Skeletal muscle tissue (tissue), 4 donors: ENCODE results near the gene KRT35. TPM values are rescaled to one million over a fixed set of nuclear protein-coding genes. Genes with fewer than 3 reads are reported as not detected.
A peak's percentile ranks its signal among the peaks of the same experiment; 100 is the strongest.

Experiments
- H3K27ac ChIP-seq: one replicate; pipeline ENCODE4 v1.7.0; 2013; ENCODE audit warnings: mild to moderate bottlenecking, low read depth, low read length, inconsistent platforms
- H3K27me3 ChIP-seq, 3 donors: one replicate each; pipeline ENCODE4 v1.7.0; 2013; ENCODE audit warnings: low read length in 3 of 3; ENCODE audit not compliant: control insufficient read depth in 3 of 3, insufficient read depth in 3 of 3
- H3K36me3 ChIP-seq, 3 donors: one replicate each; pipeline ENCODE4 v1.7.0; 2013; ENCODE audit warnings: low read length in 3 of 3; ENCODE audit not compliant: control insufficient read depth in 3 of 3, insufficient read depth in 3 of 3
- H3K4me1 ChIP-seq, 3 donors: one replicate each; pipeline ENCODE4 v1.7.0; 2013; ENCODE audit warnings: low read length in 3 of 3, mild to moderate bottlenecking in 3 of 3; ENCODE audit not compliant: control insufficient read depth in 3 of 3, insufficient read depth in 3 of 3
- H3K4me3 ChIP-seq, 3 donors: one replicate each; pipeline ENCODE4 v1.7.0; 2013; ENCODE audit warnings: low read length in 3 of 3
- H3K9ac ChIP-seq, 3 donors: one replicate each; pipeline ENCODE4 v1.7.0; 2013; ENCODE audit warnings: low read length in 3 of 3, mild to moderate bottlenecking in 3 of 3, moderate library complexity in 2 of 3, low read depth in 1 of 3
- H3K9me3 ChIP-seq, 3 donors: one replicate each; pipeline ENCODE4 v1.7.0; 2013; ENCODE audit warnings: low read length in 3 of 3; ENCODE audit not compliant: control insufficient read depth in 3 of 3
- total RNA-seq: library from RNA; depleted of rRNA; stranded (reverse); fragments of >200 nt; gene quantifications from one replicate; pipeline ENCODE4 v1.2.3, GENCODE V29; 2014
- donor health status: Osteomylitis.

KRT35 gene
- total RNA-seq, 1 donor from 2014 or later = not detected

DNA sequence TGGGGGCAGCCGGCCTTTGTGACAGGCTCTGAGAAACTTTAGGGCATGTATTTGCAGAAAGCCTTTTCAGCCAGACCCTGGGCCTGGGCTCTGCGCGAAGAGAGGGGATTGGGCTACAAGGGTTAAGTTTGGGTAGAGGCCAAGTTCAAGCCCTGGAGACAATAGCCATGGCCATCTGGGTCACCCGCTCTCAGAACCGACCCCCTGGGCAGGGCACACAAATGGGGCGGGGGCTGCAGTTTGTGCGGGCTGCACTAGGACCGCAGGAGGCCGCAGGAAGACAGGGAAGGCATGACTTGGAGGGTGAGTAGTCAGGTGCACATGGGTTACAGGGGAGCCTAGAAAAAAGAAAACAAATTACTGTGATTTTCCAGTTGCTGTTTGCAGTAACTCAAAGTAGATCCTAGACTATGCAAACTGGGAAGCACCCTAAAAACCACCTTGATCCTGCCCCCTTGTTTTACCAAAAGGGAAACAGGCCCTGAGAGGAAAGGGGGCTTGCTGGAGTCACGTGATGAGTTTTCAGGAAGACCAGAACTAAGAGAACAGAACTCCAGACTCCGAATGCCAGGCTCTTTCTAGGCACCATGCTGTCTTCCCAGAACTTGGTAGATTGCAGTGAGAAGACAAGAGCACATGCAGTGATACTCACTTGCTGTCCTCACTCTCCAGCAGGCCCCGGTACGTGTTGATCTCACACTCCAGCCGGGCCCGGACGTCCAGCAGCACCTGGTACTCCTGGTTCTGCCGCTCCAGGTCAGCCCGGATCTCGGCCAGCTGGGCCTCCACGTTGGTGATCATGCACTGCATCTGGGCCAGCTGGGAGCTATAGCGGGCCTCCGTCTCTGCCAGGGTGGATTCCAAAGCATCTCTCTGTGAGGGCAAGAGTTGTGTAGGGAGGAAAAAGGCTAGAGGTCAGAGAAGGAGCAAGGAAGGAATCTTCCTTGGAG lies 3.8 kb downstream of the KRT35 start:
- Histone ChIP-seq H3K4me3 (no peak overlapping the region), H3K27me3 (no peaks in the 10 kb centered on the region), H3K27ac (no peak overlapping the region), H3K9ac (no peak overlapping the region), H3K9me3 (no peaks in the 10 kb centered on the region), H3K4me1 (peaks cover 0 to 11% (median 6%) of the 10 kb centered on the region in 3 donors), H3K36me3 (no peaks in the 10 kb centered on the region)

DNA sequence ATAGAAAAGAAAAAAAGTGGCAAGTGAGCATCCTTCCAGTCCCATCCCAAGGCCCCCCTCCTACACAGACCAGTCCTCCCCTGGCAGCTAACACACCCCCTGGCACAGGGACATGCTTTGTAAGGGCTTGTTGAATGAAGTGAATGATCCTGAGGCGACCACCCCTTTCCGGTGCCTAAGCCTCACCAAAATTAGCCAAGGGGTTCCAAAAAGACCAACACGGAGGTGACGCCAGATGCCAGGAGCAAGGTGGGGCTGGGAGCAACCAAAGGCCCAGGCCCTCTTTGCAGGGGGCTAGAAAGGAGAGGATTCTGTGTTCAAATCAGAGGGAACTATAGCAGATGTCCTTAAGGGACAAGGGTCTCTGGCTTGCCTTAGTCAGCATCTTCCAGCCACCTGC lies 5.5 kb downstream of the KRT35 start:
- Histone ChIP-seq H3K27ac (peak overlapping the region; percentile 36), H3K36me3 (no peaks in the 10 kb centered on the region), H3K4me3 (no peak overlapping the region), H3K27me3 (no peaks in the 10 kb centered on the region), H3K9ac (no peak overlapping the region), H3K4me1 (peaks cover 0 to 11% (median 6%) of the 10 kb centered on the region in 3 donors), H3K9me3 (no peaks in the 10 kb centered on the region)

DNA sequence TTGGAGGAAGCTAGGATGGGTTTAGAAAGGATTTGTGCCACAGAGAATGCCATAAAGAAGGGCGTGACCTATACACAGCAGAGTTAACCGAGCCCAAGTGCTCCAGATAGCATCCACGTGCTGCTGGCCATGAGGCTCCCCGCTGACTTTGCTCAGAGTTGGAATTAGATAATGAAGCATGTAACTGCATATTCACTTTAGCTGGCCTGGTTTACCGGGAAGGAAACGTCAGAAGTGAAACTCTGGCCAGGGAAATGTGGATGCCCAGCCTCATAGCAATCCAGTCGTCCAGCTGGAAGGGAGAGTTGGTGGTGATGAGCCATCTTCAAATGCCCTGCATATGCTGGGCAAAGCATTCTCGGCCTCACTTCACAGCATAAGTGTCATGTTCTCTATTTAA lies 6.1 kb downstream of the KRT35 start:
- Histone ChIP-seq H3K27ac (peak overlapping the region; percentile 36), H3K27me3 (no peaks in the 10 kb centered on the region), H3K36me3 (no peaks in the 10 kb centered on the region)

GRCh38 chr17:41468346-41468745 lies 12.6 kb downstream of the KRT35 start:
- Histone ChIP-seq H3K27ac (no peak overlapping the region), H3K4me3 (no peak overlapping the region), H3K36me3 (no peaks in the 10 kb centered on the region), H3K27me3 (peaks cover 0 to 11% (median 0%) of the 10 kb centered on the region in 3 donors), H3K9ac (no peak overlapping the region), H3K9me3 (peaks cover 0 to 2% (median 0%) of the 10 kb centered on the region in 3 donors), H3K4me1 (peaks cover 8 to 12% (median 9%) of the 10 kb centered on the region in 3 donors)

More for the DNA sequence above, 6.1 kb downstream of the KRT35 start:
- Histone ChIP-seq H3K4me3 (no peak overlapping the region), H3K9ac (no peak overlapping the region), H3K9me3 (no peaks in the 10 kb centered on the region), H3K4me1 (peaks cover 0 to 11% (median 6%) of the 10 kb centered on the region in 3 donors)

DNA sequence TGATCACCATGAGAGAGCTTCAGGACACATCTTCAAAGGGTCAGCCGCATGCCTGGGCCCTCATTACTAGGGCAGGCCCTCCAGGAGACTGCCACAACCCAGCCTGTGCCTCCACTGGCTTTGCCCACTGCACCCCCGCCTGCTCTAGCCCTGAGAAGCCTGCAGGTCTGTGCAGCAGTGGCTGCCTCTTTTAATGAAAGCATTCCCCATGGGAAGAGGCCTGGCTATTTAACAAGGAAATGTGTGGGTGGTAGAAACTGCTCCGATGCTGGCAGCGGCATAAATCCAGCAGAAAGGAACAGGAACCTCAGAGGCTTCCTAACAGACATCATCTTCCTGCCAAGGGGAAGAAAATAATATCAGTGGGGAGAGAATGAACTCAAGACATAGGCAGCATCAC lies 13.4 kb downstream of the KRT35 start:
- Histone ChIP-seq H3K27me3 (peaks cover 0 to 11% (median 0%) of the 10 kb centered on the region in 3 donors), H3K4me3 (no peak overlapping the region), H3K27ac (no peak overlapping the region), H3K9me3 (peaks cover 0 to 2% (median 0%) of the 10 kb centered on the region in 3 donors), H3K36me3 (no peaks in the 10 kb centered on the region), H3K9ac (no peak overlapping the region), H3K4me1 (peaks cover 8 to 12% (median 11%) of the 10 kb centered on the region in 3 donors)

DNA sequence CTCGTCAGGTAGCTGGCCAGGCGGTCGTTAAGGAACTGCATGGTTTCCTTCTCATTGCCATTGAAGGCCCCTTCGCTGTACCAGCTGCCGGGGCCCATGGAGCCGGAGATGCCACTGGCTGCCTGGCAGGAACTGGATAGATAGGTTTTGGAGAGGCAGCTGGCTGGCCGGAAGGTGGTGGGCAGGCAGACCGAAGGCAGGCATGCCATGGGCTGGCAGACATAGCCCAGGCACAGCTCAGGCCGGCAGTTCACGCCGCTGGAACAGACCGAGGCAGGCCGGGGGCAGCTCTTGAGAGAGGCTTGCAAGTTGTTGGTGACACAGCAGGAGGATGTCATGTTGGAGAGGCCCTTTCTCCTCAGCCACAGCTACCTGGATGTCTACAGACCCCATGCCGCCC lies 14.0 kb downstream of the KRT35 start, which contains the start of gene KRT32:
KRT32 (minus strand) TSS at position 399 of the 400 bp plus-strand sequence; CDS start at position 338, 61 bp downstream.
- Histone ChIP-seq H3K36me3 (no peaks in the 10 kb centered on the region), H3K9ac (no peak within 1 kb of the TSS), H3K27me3 (peaks cover 0 to 14% (median 0%) of the 10 kb centered on the region in 3 donors), H3K4me1 (peaks cover 8 to 14% (median 12%) of the 10 kb centered on the region in 3 donors), H3K9me3 (peaks cover 0 to 2% (median 0%) of the 10 kb centered on the region in 3 donors), H3K27ac (no peak within 1 kb of the TSS), H3K4me3 (no peak within 1 kb of the TSS)

GRCh38 chr17:41464682-41465081 lies 16.3 kb downstream of the KRT35 start:
- Histone ChIP-seq H3K4me3 (no peak overlapping the region), H3K4me1 (peaks cover 8 to 14% (median 12%) of the 10 kb centered on the region in 3 donors), H3K27ac (no peak overlapping the region), H3K9ac (peak overlapping the region in 1 of 3 donors; percentile 54), H3K36me3 (no peaks in the 10 kb centered on the region), H3K27me3 (peaks cover 0 to 14% (median 3%) of the 10 kb centered on the region in 3 donors), H3K9me3 (peaks cover 0 to 2% (median 0%) of the 10 kb centered on the region in 3 donors)

DNA sequence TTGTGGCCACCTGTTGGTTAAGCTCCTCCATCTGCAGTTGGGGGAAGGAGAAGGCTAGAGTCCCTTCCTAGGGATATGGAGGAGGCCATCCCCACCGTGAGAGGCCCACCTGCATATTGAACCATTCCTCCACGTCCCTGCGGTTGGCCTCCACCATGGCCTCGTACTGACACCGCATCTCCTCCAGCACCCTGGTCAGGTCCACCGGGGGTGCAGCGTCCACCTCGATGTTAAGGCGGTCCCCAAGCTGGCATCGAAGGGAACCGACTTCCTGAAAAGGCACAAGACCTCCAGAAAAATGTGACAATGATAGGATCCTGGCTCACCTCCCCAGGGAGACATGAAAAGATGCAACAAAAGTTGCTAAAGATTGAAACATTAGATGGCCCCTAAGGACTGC lies 16.8 kb downstream of the KRT35 start:
- no peaks in the 10 kb centered on the region for H3K36me3 ChIP-seq
- H3K4me1 ChIP-seq = peaks cover 8 to 14% (median 12%) of the 10 kb centered on the region in 3 donors
- H3K27ac ChIP-seq = no peak overlapping the region
- peaks cover 0 to 2% (median 0%) of the 10 kb centered on the region in 3 donors for H3K9me3 ChIP-seq
- H3K4me3 ChIP-seq = peak overlapping the region in 1 of 3 donors; percentile 13
- H3K27me3 ChIP-seq = peaks cover 0 to 14% (median 3%) of the 10 kb centered on the region in 3 donors
- peak overlapping the region in 1 of 3 donors; percentile 54 for H3K9ac ChIP-seq

- H3K9me3 ChIP-seq = peaks cover 0 to 2% (median 0%) of the 10 kb centered on the region in 3 donors
- H3K4me1 ChIP-seq = peaks cover 8 to 14% (median 12%) of the 10 kb centered on the region in 3 donors
- no peak overlapping the region for H3K4me3 ChIP-seq
- no peak overlapping the region for H3K9ac ChIP-seq
- no peaks in the 10 kb centered on the region for H3K36me3 ChIP-seq
- peaks cover 0 to 14% (median 3%) of the 10 kb centered on the region in 3 donors for H3K27me3 ChIP-seq
- no peak overlapping the region for H3K27ac ChIP-seq
These were observed 17.2 kb downstream of the KRT35 start for GRCh38 chr17:41463746-41464145.

- Histone ChIP-seq H3K27ac (no peak overlapping the region), H3K9ac (no peak overlapping the region), H3K4me3 (no peak overlapping the region), H3K9me3 (no peaks in the 10 kb centered on the region), H3K27me3 (peaks cover 0 to 19% (median 3%) of the 10 kb centered on the region in 3 donors), H3K4me1 (peaks cover 8 to 14% (median 12%) of the 10 kb centered on the region in 3 donors), H3K36me3 (no peaks in the 10 kb centered on the region)
These were observed 18.2 kb downstream of the KRT35 start for GRCh38 chr17:41462705-41463104.
